ENCODE results near the gene TMEM161A. TPM values are rescaled to one million over a fixed set of nuclear protein-coding genes. Genes with fewer than 3 reads are reported as not detected.
A peak's percentile ranks its signal among the peaks of the same experiment; 100 is the strongest.
"Not testable (repeated sequence)": the region's sequence is repeated elsewhere in the genome, so short reads cannot be mapped to it uniquely, and the experiment has no call there.

Gene TMEM161A
- 11.0 TPM for total RNA-seq

DNA sequence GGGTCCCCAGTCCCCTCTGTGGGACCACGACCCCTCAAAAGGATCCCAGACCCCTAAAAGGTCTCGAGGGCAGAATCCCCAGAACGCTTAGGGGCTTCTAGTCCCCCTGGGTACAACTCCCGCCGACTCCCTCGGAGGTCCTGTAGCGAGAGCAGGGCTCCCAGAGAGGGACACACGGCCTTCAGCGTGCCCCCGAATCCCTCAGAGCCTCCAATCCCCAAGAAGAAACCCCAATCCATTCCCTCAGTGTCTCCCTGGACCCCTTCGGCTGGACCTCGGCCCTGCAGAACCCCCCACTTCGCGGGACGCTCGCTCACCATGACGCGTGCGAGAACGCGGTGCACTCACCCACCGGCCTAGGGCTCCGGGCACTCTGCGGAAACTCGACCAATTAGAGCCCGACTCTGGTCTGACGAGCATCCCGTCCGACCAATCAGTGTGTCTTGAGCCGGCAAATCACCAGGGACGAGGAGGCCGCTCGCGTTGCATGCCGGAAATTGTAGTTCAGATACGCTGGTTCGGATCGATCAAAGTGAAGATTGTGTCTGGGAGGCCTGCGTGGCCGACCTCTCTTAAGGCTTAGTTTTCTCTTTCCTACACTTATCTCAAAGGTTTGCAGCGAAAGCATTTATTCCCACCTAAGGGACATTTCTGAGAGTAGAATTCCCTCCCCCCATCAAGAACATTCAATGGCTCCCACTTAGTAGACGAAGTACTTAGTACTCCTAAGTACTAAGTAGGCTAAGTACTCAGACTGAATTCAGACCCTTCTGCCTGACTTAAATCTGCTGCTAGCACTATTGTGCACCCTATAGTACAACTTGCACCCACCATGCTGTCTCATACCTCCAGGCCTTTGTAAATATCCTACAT, at the start of gene TMEM161A:
Gene TMEM161A, minus strand, starts transcription at position 370 of the 873 bp plus-strand sequence. Its CDS starts 50 bp downstream, at position 320.
- Histone ChIP-seq H3K27ac (ENCODE audit: low read depth, low read length) (peak within 1 kb of the TSS; percentile 96), H3K9me3 (ENCODE audit: control insufficient read depth in 3 of 3, low read length in 3 of 3) (no peaks in the 10 kb centered on the region), H3K36me3 (ENCODE audit: control insufficient read depth in 3 of 3, insufficient read depth in 3 of 3, low read length in 3 of 3) (no peaks in the 10 kb centered on the region), H3K4me1 (ENCODE audit: control insufficient read depth in 3 of 3, insufficient read depth in 3 of 3, low read length in 3 of 3) (peaks cover 17 to 32% (median 23%) of the 10 kb centered on the region in 3 donors), H3K4me3 (ENCODE audit: low read length in 3 of 3) (peak within 1 kb of the TSS; percentile 96 to 98 (median 98)), H3K27me3 (ENCODE audit: control insufficient read depth in 3 of 3, insufficient read depth in 3 of 3, low read length in 3 of 3) (no peaks in the 10 kb centered on the region), H3K9ac (ENCODE audit: low read depth in 1 of 3, low read length in 3 of 3) (peak within 1 kb of the TSS; percentile 99 to 100 (median 100))

DNA sequence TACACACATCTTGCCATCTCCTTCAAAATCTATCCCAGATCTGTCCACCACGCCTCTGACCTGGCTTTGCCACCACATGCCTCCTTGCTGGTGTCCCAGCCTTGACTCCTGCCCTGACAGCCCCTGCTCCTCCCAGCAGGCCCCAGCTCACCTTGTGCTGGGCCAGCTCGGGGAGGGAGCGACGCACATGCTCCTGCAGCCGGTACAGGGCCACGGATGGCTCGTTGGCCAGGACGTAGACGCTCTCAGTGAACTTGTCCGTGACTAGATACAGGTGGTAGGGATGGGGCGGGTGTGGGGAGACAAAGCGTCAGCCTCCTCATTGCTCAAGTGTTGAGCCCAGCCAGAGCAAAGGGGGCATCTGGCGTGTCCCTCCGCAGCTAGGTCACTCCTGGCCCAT, 48.5 kb upstream of the TMEM161A start:
- H3K36me3 ChIP-seq (ENCODE audit: control insufficient read depth in 3 of 3, insufficient read depth in 3 of 3, low read length in 3 of 3): peaks cover 18 to 22% (median 20%) of the 10 kb centered on the region in 3 donors
- H3K4me1 ChIP-seq (ENCODE audit: control insufficient read depth in 3 of 3, insufficient read depth in 3 of 3, low read length in 3 of 3): peaks cover 22 to 25% (median 24%) of the 10 kb centered on the region in 3 donors
- H3K27ac ChIP-seq (ENCODE audit: low read depth, low read length): no peak overlapping the region
- H3K4me3 ChIP-seq (ENCODE audit: low read length in 3 of 3): no peak overlapping the region
- no peaks in the 10 kb centered on the region for H3K9me3 ChIP-seq (ENCODE audit: control insufficient read depth in 3 of 3, low read length in 3 of 3)
- no peak overlapping the region for H3K9ac ChIP-seq (ENCODE audit: low read depth in 1 of 3, low read length in 3 of 3)
- H3K27me3 ChIP-seq (ENCODE audit: control insufficient read depth in 3 of 3, insufficient read depth in 3 of 3, low read length in 3 of 3): no peaks in the 10 kb centered on the region

DNA sequence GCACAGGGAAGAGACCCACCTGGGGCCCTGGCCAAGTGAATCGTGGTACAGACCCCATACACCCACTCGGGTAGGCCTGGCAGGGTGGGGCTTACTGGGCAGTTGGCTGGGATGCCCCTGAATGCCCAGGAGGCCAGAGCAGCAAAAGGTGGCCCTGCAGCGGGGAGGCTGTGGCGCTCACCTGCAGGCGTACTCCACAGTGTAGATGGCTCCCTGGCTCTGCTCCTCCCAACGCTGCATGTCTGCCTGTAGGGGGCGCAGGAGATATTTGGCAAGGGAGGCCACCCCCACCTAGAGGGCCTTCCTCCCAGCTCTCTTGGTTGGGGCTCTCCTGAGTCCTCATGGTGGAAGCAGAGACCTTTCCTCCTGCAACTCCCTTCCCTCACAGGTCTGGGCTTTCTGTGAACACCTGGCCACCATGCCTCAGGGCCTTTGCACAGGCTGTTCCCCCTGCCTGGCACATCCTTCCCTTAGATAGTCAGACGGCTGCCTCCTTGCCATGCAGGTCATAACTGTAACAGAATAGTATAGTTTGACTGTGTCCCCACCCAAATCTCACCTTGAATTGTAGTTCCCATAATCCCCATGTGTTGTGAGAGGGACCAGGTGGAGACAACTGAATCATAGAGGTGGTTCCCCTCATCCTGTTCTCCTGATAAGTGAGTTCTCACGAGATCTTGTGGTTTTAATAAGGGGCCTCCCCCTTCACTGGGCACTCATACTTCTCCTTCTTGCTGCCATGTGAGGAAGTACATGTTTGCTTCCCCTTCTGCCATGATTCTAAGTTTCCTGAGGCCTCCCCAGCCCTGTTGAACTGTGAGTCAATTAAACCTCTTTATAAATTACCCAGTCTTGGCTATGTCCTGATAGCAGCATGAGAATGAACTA, 47.8 kb upstream of the TMEM161A start:
- peaks cover 20 to 21% (median 20%) of the 10 kb centered on the region in 3 donors for H3K4me1 ChIP-seq (ENCODE audit: control insufficient read depth in 3 of 3, insufficient read depth in 3 of 3, low read length in 3 of 3)
- H3K9me3 ChIP-seq (ENCODE audit: control insufficient read depth in 3 of 3, low read length in 3 of 3): no peaks in the 10 kb centered on the region
- H3K36me3 ChIP-seq (ENCODE audit: control insufficient read depth in 3 of 3, insufficient read depth in 3 of 3, low read length in 3 of 3): peaks cover 22 to 28% (median 23%) of the 10 kb centered on the region in 3 donors
- no peak overlapping the region for H3K9ac ChIP-seq (ENCODE audit: low read depth in 1 of 3, low read length in 3 of 3)
- no peak overlapping the region for H3K4me3 ChIP-seq (ENCODE audit: low read length in 3 of 3)
- no peak overlapping the region for H3K27ac ChIP-seq (ENCODE audit: low read depth, low read length)
- no peaks in the 10 kb centered on the region for H3K27me3 ChIP-seq (ENCODE audit: control insufficient read depth in 3 of 3, insufficient read depth in 3 of 3, low read length in 3 of 3)

DNA sequence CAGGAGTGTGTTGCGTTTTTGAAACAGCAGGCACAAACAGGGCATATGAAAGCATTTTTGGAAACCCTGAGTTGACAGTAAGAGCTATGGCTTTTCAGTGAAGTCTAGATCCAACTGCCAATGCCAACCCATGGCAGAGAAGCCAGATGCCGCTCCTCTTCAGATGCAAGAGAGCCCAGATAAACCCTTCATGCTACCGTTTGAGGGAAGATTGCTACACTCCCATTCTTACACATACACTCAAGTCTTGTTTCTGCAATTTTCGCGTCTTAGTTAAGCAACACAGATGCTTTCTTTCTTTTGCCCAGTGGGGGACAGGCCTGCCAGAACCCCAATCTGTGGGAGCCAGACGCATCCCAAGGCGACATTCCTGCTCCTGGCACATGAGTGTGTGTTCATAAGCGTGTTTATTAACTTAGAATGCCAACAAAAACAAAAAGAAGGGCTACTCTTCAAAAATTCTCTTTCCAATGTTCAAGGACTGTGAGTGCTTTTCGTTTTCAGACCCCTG, 43.3 kb upstream of the TMEM161A start:
- Histone ChIP-seq H3K9me3 (ENCODE audit: control insufficient read depth in 3 of 3, low read length in 3 of 3) (no peaks in the 10 kb centered on the region), H3K27me3 (ENCODE audit: control insufficient read depth in 3 of 3, insufficient read depth in 3 of 3, low read length in 3 of 3) (no peaks in the 10 kb centered on the region), H3K9ac (ENCODE audit: low read depth in 1 of 3, low read length in 3 of 3) (no peak overlapping the region), H3K27ac (ENCODE audit: low read depth, low read length) (no peak overlapping the region), H3K36me3 (ENCODE audit: control insufficient read depth in 3 of 3, insufficient read depth in 3 of 3, low read length in 3 of 3) (peaks cover 38 to 48% (median 41%) of the 10 kb centered on the region in 3 donors), H3K4me3 (ENCODE audit: low read length in 3 of 3) (no peak overlapping the region), H3K4me1 (ENCODE audit: control insufficient read depth in 3 of 3, insufficient read depth in 3 of 3, low read length in 3 of 3) (peaks cover 0 to 6% (median 0%) of the 10 kb centered on the region in 3 donors)

DNA sequence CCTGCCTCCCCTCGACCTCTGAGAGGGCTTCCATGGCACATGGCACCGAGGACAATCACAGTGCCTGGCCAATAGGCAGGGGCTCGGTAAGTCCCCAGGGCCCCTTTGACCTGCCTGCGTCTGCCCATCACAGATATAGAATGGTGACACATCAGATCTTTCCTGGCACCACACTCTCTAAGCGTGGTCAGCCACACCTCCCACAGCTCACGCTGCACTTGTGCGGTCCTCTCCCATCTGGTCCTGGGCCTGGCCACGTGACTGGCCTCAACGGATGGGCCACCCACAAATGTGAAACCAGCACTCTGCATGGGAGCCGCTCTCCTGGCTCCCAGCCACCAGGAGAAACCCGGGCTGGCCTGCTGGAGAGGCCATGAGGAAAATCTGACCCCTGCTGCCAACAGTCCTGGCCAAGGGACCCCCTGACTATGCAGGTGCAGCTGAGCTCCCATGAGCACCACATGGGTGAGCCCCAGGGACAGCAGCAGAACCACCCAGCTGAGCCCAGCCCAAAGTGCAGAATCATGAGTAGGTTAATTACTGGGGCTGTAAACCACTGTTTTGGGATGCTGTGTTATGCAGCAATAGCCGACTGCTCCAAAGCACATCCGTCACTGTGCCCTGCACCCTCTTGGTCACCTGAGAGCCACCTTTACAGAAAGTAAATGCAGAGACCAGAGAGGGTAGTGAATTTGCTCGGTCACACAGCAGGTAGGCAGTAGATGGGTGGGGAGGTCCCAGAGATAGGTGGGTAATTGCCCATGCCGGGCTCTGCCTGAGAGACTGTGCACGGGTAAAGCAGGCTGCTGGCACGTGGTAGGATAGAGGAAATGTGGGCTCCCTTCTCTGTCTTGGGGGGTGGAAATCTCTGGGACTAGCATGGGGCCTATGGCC, 41.5 kb upstream of the TMEM161A start:
- Histone ChIP-seq H3K4me1 (ENCODE audit: control insufficient read depth in 3 of 3, insufficient read depth in 3 of 3, low read length in 3 of 3) (peaks cover 0 to 6% (median 0%) of the 10 kb centered on the region in 3 donors), H3K27me3 (ENCODE audit: control insufficient read depth in 3 of 3, insufficient read depth in 3 of 3, low read length in 3 of 3) (no peaks in the 10 kb centered on the region), H3K9me3 (ENCODE audit: control insufficient read depth in 3 of 3, low read length in 3 of 3) (no peaks in the 10 kb centered on the region), H3K9ac (ENCODE audit: low read depth in 1 of 3, low read length in 3 of 3) (no peak overlapping the region), H3K36me3 (ENCODE audit: control insufficient read depth in 3 of 3, insufficient read depth in 3 of 3, low read length in 3 of 3) (peaks cover 32 to 45% (median 37%) of the 10 kb centered on the region in 3 donors), H3K27ac (ENCODE audit: low read depth, low read length) (no peak overlapping the region), H3K4me3 (ENCODE audit: low read length in 3 of 3) (no peak overlapping the region)

DNA sequence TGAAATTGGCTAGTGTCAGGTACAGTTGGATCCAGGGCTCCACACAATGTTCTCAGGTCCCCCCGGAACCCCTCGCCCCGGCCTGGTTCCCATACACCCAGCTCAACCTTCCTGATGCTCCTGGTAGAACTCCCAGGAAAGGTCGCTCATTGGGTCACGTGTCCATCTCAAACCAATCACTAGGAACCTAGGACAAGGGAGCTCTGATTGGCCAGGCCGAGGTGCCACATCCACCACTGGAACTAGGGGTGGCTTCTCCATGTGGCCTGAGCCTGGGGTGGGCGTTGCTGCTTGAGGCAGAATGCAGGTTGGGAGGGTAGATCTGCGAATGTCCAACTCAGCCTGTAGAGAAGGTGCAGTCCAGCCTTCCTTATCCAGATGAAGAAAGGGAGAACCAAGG, 38.7 kb upstream of the TMEM161A start:
- no peak overlapping the region for H3K9ac ChIP-seq (ENCODE audit: low read depth in 1 of 3, low read length in 3 of 3)
- H3K27ac ChIP-seq (ENCODE audit: low read depth, low read length): no peak overlapping the region
- peaks cover 3 to 10% (median 5%) of the 10 kb centered on the region in 3 donors for H3K4me1 ChIP-seq (ENCODE audit: control insufficient read depth in 3 of 3, insufficient read depth in 3 of 3, low read length in 3 of 3)
- no peak overlapping the region for H3K4me3 ChIP-seq (ENCODE audit: low read length in 3 of 3)
- peaks cover 25 to 37% (median 30%) of the 10 kb centered on the region in 3 donors for H3K36me3 ChIP-seq (ENCODE audit: control insufficient read depth in 3 of 3, insufficient read depth in 3 of 3, low read length in 3 of 3)
- H3K9me3 ChIP-seq (ENCODE audit: control insufficient read depth in 3 of 3, low read length in 3 of 3): no peaks in the 10 kb centered on the region
- H3K27me3 ChIP-seq (ENCODE audit: control insufficient read depth in 3 of 3, insufficient read depth in 3 of 3, low read length in 3 of 3): no peaks in the 10 kb centered on the region

DNA sequence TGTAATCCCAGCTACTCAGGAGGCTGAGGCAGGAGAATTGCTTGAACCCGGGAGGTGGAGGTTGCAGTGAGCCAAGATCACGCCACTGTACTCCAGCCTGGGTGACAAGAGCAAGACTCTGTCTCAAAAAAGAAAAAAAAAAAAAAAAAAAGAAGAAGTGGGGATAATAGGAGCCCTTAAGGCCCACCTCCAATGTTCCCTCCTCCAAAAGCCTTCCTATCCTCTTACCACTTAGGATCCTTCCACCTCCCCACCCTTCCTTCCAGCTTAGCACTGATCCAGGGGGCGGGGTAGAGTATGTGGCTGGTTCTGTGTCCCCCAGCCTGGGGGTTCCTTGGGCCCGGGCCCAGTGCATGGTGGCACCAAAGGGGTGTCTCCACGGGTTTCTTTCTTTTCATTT, 35.0 kb upstream of the TMEM161A start:
- H3K4me3 ChIP-seq (ENCODE audit: low read length in 3 of 3); H3K9ac ChIP-seq (ENCODE audit: low read depth in 1 of 3, low read length in 3 of 3); H3K27ac ChIP-seq (ENCODE audit: low read depth, low read length); H3K27me3 ChIP-seq (ENCODE audit: control insufficient read depth in 3 of 3, insufficient read depth in 3 of 3, low read length in 3 of 3); H3K9me3 ChIP-seq (ENCODE audit: control insufficient read depth in 3 of 3, low read length in 3 of 3): not testable (repeated sequence)
- Histone ChIP-seq H3K4me1 (ENCODE audit: control insufficient read depth in 3 of 3, insufficient read depth in 3 of 3, low read length in 3 of 3) (peaks cover 20 to 28% (median 22%) of the 10 kb centered on the region in 3 donors), H3K36me3 (ENCODE audit: control insufficient read depth in 3 of 3, insufficient read depth in 3 of 3, low read length in 3 of 3) (peaks cover 7 to 14% (median 11%) of the 10 kb centered on the region in 3 donors)

DNA sequence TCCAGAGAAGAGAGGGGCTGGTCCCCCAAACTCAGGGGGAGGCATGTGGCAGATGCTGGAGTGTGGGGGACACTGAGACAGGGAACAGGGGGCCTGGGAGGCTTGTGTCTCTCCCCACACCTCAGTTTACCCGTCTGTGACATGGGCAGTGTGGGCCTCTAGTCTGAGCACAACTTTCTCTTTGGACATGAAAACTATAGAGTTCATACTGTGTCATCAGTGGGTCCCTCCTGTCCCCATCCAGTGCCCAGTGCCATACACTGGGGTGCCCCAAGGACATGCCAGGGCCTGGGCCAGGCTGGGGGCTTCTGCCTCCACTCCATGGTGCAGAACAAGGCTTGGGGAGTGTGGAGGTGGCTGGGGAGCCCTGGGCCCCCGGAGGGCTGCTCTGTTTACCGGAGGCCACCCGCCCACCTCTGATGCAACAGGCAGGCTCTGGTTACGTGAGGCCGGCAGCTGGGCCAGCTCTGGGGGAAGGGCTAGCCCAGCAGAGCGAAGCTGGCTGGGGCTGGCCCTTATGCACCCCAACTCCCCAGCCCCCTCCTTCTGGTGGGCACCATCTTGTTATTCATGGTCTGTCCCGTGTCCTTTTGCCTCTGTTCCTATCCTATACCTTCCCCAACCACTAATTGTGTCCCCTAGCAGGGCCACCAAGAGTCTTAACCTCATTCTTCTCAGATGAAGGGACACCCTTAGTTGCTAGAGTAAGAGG, 33.7 kb upstream of the TMEM161A start:
- H3K9ac ChIP-seq (ENCODE audit: low read depth in 1 of 3, low read length in 3 of 3): peak overlapping the region; percentile 43 to 50 (median 50)
- no peak overlapping the region for H3K27ac ChIP-seq (ENCODE audit: low read depth, low read length)
- H3K4me3 ChIP-seq (ENCODE audit: low read length in 3 of 3): peak overlapping the region in 2 of 3 donors; percentile 22 to 36

More for the DNA sequence above, 33.7 kb upstream of the TMEM161A start:
- Histone ChIP-seq H3K36me3 (ENCODE audit: control insufficient read depth in 3 of 3, insufficient read depth in 3 of 3, low read length in 3 of 3) (peaks cover 5 to 12% (median 9%) of the 10 kb centered on the region in 3 donors), H3K27me3 (ENCODE audit: control insufficient read depth in 3 of 3, insufficient read depth in 3 of 3, low read length in 3 of 3) (no peaks in the 10 kb centered on the region), H3K4me1 (ENCODE audit: control insufficient read depth in 3 of 3, insufficient read depth in 3 of 3, low read length in 3 of 3) (peaks cover 20 to 28% (median 22%) of the 10 kb centered on the region in 3 donors), H3K9me3 (ENCODE audit: control insufficient read depth in 3 of 3, low read length in 3 of 3) (no peaks in the 10 kb centered on the region)

Data from skeletal muscle tissue (tissue), 4 donors.